T-cell (primary cell): ENCODE data around the gene ZDHHC7. TPM values are rescaled to one million over a fixed set of nuclear protein-coding genes. Genes with fewer than 3 reads are reported as not detected.

ENCODE experiments used
- ATAC-seq, 4 experiments: fragments of 200-7000 bp in 3 of 4; fragments of 150-1000 bp in 1 of 4; cut with Tn5 transposase; replicated peaks in 1 of 4; 1 replicate in 3 of 4; 2 replicates in 1 of 4; pipeline ENCODE4 v1.10.0; 2021; ENCODE audit warnings: moderate library complexity in 3 of 4, mild to moderate bottlenecking in 2 of 4, moderate number of reproducible peaks in 1 of 4
- CTCF ChIA-PET, 2 donors: fragments of 300-600 bp; sonication (Branson Sonifier 250); formaldehyde crosslinking; loops; one replicate each; lab custom pipeline; 2022; ENCODE audit warnings: antibody characterized with exemption in 2 of 2; lab: Charles Lee
- POLR2A ChIA-PET, 2 donors: fragments of 300-600 bp; sonication (Branson Sonifier 250); formaldehyde crosslinking; loops; one replicate each; lab custom pipeline; 2022; ENCODE audit warnings: antibody characterized with exemption in 2 of 2; lab: Charles Lee
- DNase-seq, 35 experiments: peaks; one replicate each; pipeline versions ENCODE4 v3.0.0 to v3.0.0-alpha.2; 2013 to 2023
- H3K27ac ChIP-seq: one replicate; pipeline ENCODE4 v1.5.1; 2013; ENCODE audit warnings: low read length
- H3K27me3 ChIP-seq, 2 experiments: replicated peaks in 1 of 2; 1 replicate in 1 of 2; 2 replicates in 1 of 2; pipeline versions ENCODE4 v1.6.1 to v1.7.0; 2013; ENCODE audit warnings: low read length in 1 of 2, mixed read lengths in 1 of 2; ENCODE audit not compliant: control insufficient read depth in 2 of 2, insufficient read depth in 2 of 2; ENCODE audit errors: extremely low read depth in 1 of 2
- H3K36me3 ChIP-seq, 2 donors: 1 replicate in 1 of 2; 2 replicates in 1 of 2; pipeline versions ENCODE4 v1.6.1 to v1.7.0; 2013; ENCODE audit warnings: low read length in 1 of 2; ENCODE audit not compliant: control insufficient read depth in 2 of 2, insufficient read depth in 1 of 2; ENCODE audit errors: extremely low read depth in 1 of 2
- H3K4me1 ChIP-seq, 2 experiments: 1 replicate in 1 of 2; 2 replicates in 1 of 2; pipeline versions ENCODE4 v1.6.1 to v1.7.0; 2013; ENCODE audit warnings: low read length in 2 of 2, mixed read lengths in 1 of 2; ENCODE audit not compliant: insufficient read depth in 2 of 2, control insufficient read depth in 1 of 2; ENCODE audit errors: extremely low read depth in 1 of 2
- H3K4me3 ChIP-seq, 2 donors: 1 replicate in 1 of 2; 2 replicates in 1 of 2; pipeline versions ENCODE4 v1.5.1 to v1.7.0; 2013; ENCODE audit warnings: mild to moderate bottlenecking in 2 of 2, low read length in 1 of 2, moderate library complexity in 1 of 2; ENCODE audit not compliant: control insufficient read depth in 1 of 2; ENCODE audit errors: extremely low read depth in 1 of 2
- H3K9me3 ChIP-seq: 2 replicates; pipeline ENCODE4 v1.7.0; 2013
- H3K27ac Mint-ChIP-seq, 2 donors: one replicate each; pipeline ENCODE4 v1.8.0; 2020 to 2021; ENCODE audit warnings: mild to moderate bottlenecking in 2 of 2, mixed read lengths in 2 of 2
- H3K27me3 Mint-ChIP-seq, 2 donors: one replicate each; pipeline ENCODE4 v1.8.0; 2021 to 2022; ENCODE audit warnings: mixed read lengths in 2 of 2
- H3K36me3 Mint-ChIP-seq: one replicate; pipeline ENCODE4 v1.8.0; 2021; ENCODE audit warnings: mixed read lengths
- H3K4me1 Mint-ChIP-seq, 3 donors: one replicate each; pipeline ENCODE4 v1.8.0; 2020 to 2022; ENCODE audit warnings: mixed read lengths in 3 of 3, mild to moderate bottlenecking in 1 of 3
- H3K4me3 Mint-ChIP-seq, 3 donors: one replicate each; pipeline ENCODE4 v1.8.0; 2020 to 2022; ENCODE audit warnings: mild to moderate bottlenecking in 3 of 3, mixed read lengths in 3 of 3, moderate library complexity in 3 of 3
- H3K9me3 Mint-ChIP-seq, 3 donors: one replicate each; pipeline ENCODE4 v1.8.0; 2020 to 2022; ENCODE audit warnings: mixed read lengths in 3 of 3
- WGBS: methylation state at CpG from one replicate; pipeline ENCODE4 v1.1.5; 2013; ENCODE audit warnings: missing lambda C conversion rate; ENCODE audit not compliant: insufficient coverage; 5-methylcytosine and 5-hydroxymethylcytosine counted together
- total RNA-seq, 35 experiments: library from RNA in 6 of 35; stranded (reverse) in 6 of 35; fragments of 120-200 nt in 1 of 35; gene quantifications; one replicate each; pipeline versions ENCODE4 v1.2.1 to v1.2.4 and lab custom pipeline; 2013 to 2026

Gene ZDHHC7
- total RNA-seq, 5 donors from 2014 or later (not counting 1 experiment from before 2014, with no cell fraction given): 33.5 to 43.9 (median 38.7) TPM

- Mint-ChIP-seq H3K27ac (no peak overlapping the region), H3K9me3 (no peaks in the 10 kb centered on the region), H3K4me3 (no peak overlapping the region), H3K27me3 (no peaks in the 10 kb centered on the region), H3K4me1 (peaks cover 4 to 6% (median 4%) of the 10 kb centered on the region in 3 donors), H3K36me3 (peaks cover 13% of the 10 kb centered on the region)
- CTCF ChIA-PET: interaction anchor here (0.5 to 6.1 kb wide), 15 partner anchors 12 to 465 kb away, joined by 3 to 52 read pairs (median 4); partner anchors contain the start of gene ZDHHC7 (in 1 of the 2)
- peak; percentile 46 to 88 (median 70) for DNase-seq
- H3K4me3 ChIP-seq: no peak overlapping the region
- H3K36me3 ChIP-seq: peaks cover 2 to 14% of the 10 kb centered on the region in 2 donors
- H3K4me1 ChIP-seq: peaks cover 0 to 6% of the 10 kb centered on the region in 2 experiments
- H3K27me3 ChIP-seq: peaks cover 0 to 10% of the 10 kb centered on the region in 2 experiments
- no peak overlapping the region for H3K27ac ChIP-seq
- peak; percentile 89 to 95 (median 94) for ATAC-seq
- H3K9me3 ChIP-seq: no peaks in the 10 kb centered on the region
- POLR2A ChIA-PET: interaction anchor here in 1 of 2 donors (0.6 to 0.7 kb wide), 2 partner anchors 40 to 217 kb away, joined by 3 to 4 read pairs; no protein-coding TSS in a partner anchor
- 46% methylated on average over 8 of the region's 18 CpGs for WGBS
Observed at GRCh38 chr16:84970447-84971127, 40.7 kb downstream of the ZDHHC7 start.

DNA sequence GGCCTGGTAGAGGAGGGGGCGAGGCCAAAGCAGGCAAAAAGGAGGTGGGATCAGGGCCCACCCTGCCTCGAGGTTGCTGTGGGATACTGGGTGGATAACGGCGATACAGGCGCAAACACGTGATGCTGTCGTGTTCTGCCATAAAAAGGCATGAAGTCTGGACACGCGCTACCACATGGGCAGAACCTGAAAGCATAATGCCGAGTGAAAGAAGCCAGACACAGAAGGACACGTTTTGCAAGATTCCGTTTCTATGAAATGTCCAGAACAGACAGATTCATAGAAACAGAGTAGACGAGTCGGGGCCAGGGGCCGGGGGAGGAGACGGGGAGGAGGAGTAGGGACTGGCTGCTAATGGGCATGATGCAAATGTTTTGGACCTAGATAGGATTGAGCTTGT, 43.5 kb downstream of the ZDHHC7 start:
- ChIA-PET POLR2A (no interaction called here), CTCF (interaction anchor here (0.9 to 6.1 kb wide), 4 partner anchors 16 to 214 kb away, joined by 3 to 52 read pairs (median 3); no protein-coding TSS in a partner anchor)
- Histone ChIP-seq H3K4me3 (no peak overlapping the region), H3K36me3 (no peaks in the 10 kb centered on the region), H3K4me1 (peaks cover 0 to 6% of the 10 kb centered on the region in 2 experiments), H3K9me3 (no peaks in the 10 kb centered on the region), H3K27me3 (peaks cover 0 to 15% of the 10 kb centered on the region in 2 experiments), H3K27ac (no peak overlapping the region)
- no peak for DNase-seq
- no peak overlapping the region for H3K27ac Mint-ChIP-seq
- H3K9me3 Mint-ChIP-seq: no peaks in the 10 kb centered on the region
- ATAC-seq: no peak
- H3K36me3 Mint-ChIP-seq: no peaks in the 10 kb centered on the region
- H3K4me3 Mint-ChIP-seq: no peak overlapping the region
- WGBS: 88% methylated on average over 16 of the region's 16 CpGs
- H3K27me3 Mint-ChIP-seq: peaks cover 0 to 4% of the 10 kb centered on the region in 2 donors
- H3K4me1 Mint-ChIP-seq: peaks cover 4 to 6% (median 4%) of the 10 kb centered on the region in 3 donors

GRCh38 chr16:84965428-84966415, 45.6 kb downstream of the ZDHHC7 start:
- Mint-ChIP-seq H3K4me1 (peaks cover 4 to 5% (median 4%) of the 10 kb centered on the region in 3 donors), H3K27me3 (peaks cover 0 to 4% of the 10 kb centered on the region in 2 donors), H3K9me3 (no peaks in the 10 kb centered on the region), H3K4me3 (no peak overlapping the region), H3K36me3 (no peaks in the 10 kb centered on the region), H3K27ac (no peak overlapping the region)
- CTCF ChIA-PET: interaction anchor here in 1 of 2 donors (0.5 kb wide), 1 partner anchor 12 kb away, joined by 8 read pairs; no protein-coding TSS in a partner anchor
- Histone ChIP-seq H3K36me3 (no peaks in the 10 kb centered on the region), H3K27me3 (peaks cover 0 to 15% of the 10 kb centered on the region in 2 experiments), H3K4me1 (peaks cover 0 to 5% of the 10 kb centered on the region in 2 experiments), H3K27ac (no peak overlapping the region), H3K4me3 (no peak overlapping the region), H3K9me3 (no peaks in the 10 kb centered on the region)
- ATAC-seq: no peak
- DNase-seq: no peak
- POLR2A ChIA-PET: no interaction called here
- WGBS: 92% methylated on average over 41 of the region's 43 CpGs

- peaks cover 0 to 4% of the 10 kb centered on the region in 2 donors for H3K27me3 Mint-ChIP-seq
- CTCF ChIA-PET: no interaction called here
Observed at GRCh38 chr16:84964386-84965128, 46.8 kb downstream of the ZDHHC7 start.

DNA sequence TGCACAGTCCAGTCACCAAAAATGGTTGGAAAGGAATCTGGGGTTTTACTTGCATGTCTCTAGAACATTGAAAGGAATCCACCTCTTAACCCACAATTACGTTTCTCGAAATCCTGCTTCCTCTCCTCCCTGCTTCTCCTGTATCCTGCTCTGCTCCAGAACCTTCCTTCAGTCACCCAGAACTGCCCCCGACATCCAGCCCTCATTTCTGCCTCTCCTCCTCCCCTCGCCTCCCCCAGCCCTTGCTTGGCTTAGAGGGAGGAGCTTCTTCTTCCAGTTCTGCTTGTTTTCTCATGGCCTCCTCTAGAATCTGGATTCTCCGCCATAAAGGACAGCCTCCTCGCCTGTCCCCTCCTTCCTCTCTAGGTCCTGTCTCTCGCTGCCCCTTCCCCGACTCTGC, 48.3 kb downstream of the ZDHHC7 start:
- no peak overlapping the region for H3K27ac ChIP-seq
- CTCF ChIA-PET: interaction anchor here in 1 of 2 donors (0.6 kb wide), 1 partner anchor 9 kb away, joined by 5 read pairs; no protein-coding TSS in a partner anchor
- ATAC-seq: no peak
- H3K27ac Mint-ChIP-seq: no peak overlapping the region
- H3K36me3 ChIP-seq: no peaks in the 10 kb centered on the region
- H3K9me3 ChIP-seq: no peaks in the 10 kb centered on the region
- no peaks in the 10 kb centered on the region for H3K4me1 Mint-ChIP-seq
- no peak overlapping the region for H3K4me3 Mint-ChIP-seq
- no peaks in the 10 kb centered on the region for H3K9me3 Mint-ChIP-seq
- POLR2A ChIA-PET: interaction anchor here in 1 of 2 donors (0.7 kb wide), 1 partner anchor 8 kb away, joined by 3 read pairs; no protein-coding TSS in a partner anchor
- no peak for DNase-seq
- H3K4me3 ChIP-seq: no peak overlapping the region
- 80% methylated on average over 6 of the region's 8 CpGs for WGBS
- H3K27me3 Mint-ChIP-seq: peaks cover 0 to 4% of the 10 kb centered on the region in 2 donors
- no peaks in the 10 kb centered on the region for H3K36me3 Mint-ChIP-seq
- H3K4me1 ChIP-seq: no peaks in the 10 kb centered on the region
- peaks cover 0 to 21% of the 10 kb centered on the region in 2 experiments for H3K27me3 ChIP-seq

More at GRCh38 chr16:84964386-84965128, 46.8 kb downstream of the ZDHHC7 start:
- H3K4me3 ChIP-seq: no peak overlapping the region
- POLR2A ChIA-PET: no interaction called here
- H3K27ac Mint-ChIP-seq: no peak overlapping the region
- DNase-seq (no peak), ATAC-seq (no peak)
- H3K36me3 Mint-ChIP-seq: no peaks in the 10 kb centered on the region
- 90% methylated on average over 14 of the region's 19 CpGs for WGBS
- H3K4me3 Mint-ChIP-seq: no peak overlapping the region
- H3K36me3 ChIP-seq: no peaks in the 10 kb centered on the region
- no peaks in the 10 kb centered on the region for H3K4me1 Mint-ChIP-seq
- no peaks in the 10 kb centered on the region for H3K9me3 Mint-ChIP-seq
- no peaks in the 10 kb centered on the region for H3K4me1 ChIP-seq
- no peaks in the 10 kb centered on the region for H3K9me3 ChIP-seq
- H3K27ac ChIP-seq: no peak overlapping the region
- peaks cover 0 to 16% of the 10 kb centered on the region in 2 experiments for H3K27me3 ChIP-seq
